SJCRH30 (cell line): Measurements from ENCODE around the gene TMEM81. TPM values are rescaled to one million over a fixed set of nuclear protein-coding genes. Genes with fewer than 3 reads are reported as not detected.

Source experiments
- DNase-seq, 2 experiments: peaks; one replicate each; pipeline ENCODE4 v3.0.0-alpha.2; 2015 to 2020
- H3K27ac ChIP-seq: fragments of 250-450 bp; sonication (Bioruptor Pico); 2 replicates; pipeline ENCODE4 v1.5.1; 2020; ENCODE audit warnings: mild to moderate bottlenecking, moderate library complexity
- H3K27me3 ChIP-seq: fragments of 250-450 bp; sonication (Bioruptor Pico); 2 replicates; pipeline ENCODE4 v1.5.1; 2020; ENCODE audit warnings: mild to moderate bottlenecking, moderate library complexity
- H3K36me3 ChIP-seq: fragments of 250-450 bp; sonication (Bioruptor Pico); 2 replicates; pipeline ENCODE4 v1.5.1; 2020; ENCODE audit warnings: mild to moderate bottlenecking, moderate library complexity
- H3K4me1 ChIP-seq: fragments of 250-450 bp; sonication (Bioruptor Pico); 2 replicates; pipeline ENCODE4 v1.5.1; 2020; ENCODE audit warnings: mild to moderate bottlenecking, moderate library complexity
- H3K4me3 ChIP-seq: fragments of 250-450 bp; sonication (Bioruptor Pico); 2 replicates; pipeline ENCODE4 v1.5.1; 2020; ENCODE audit warnings: mild to moderate bottlenecking, moderate library complexity
- H3K9me3 ChIP-seq: fragments of 250-450 bp; sonication (Bioruptor Pico); replicated peaks from 2 replicates; pipeline ENCODE4 v1.5.1; 2020; ENCODE audit warnings: mild to moderate bottlenecking, moderate library complexity
- total RNA-seq: library from RNA; depleted of rRNA; stranded (reverse); fragments of >200 nt; shearing (Covaris generic); gene quantifications from 2 replicates; pipeline ENCODE4 v1.2.3, GENCODE V29; 2014

TMEM81 gene
- total RNA-seq, 1 experiment from 2014 or later: 3.9 TPM

- Histone ChIP-seq H3K36me3 (no peaks in the 10 kb centered on the region), H3K4me1 (peaks cover 8% of the 10 kb centered on the region), H3K4me3 (no peak overlapping the region), H3K27me3 (peaks cover 22% of the 10 kb centered on the region), H3K9me3 (no peaks in the 10 kb centered on the region), H3K27ac (no peak overlapping the region)
- no peak for DNase-seq
Measured at GRCh38 chr1:205058853-205059252, 25.4 kb downstream of the TMEM81 start.

DNA sequence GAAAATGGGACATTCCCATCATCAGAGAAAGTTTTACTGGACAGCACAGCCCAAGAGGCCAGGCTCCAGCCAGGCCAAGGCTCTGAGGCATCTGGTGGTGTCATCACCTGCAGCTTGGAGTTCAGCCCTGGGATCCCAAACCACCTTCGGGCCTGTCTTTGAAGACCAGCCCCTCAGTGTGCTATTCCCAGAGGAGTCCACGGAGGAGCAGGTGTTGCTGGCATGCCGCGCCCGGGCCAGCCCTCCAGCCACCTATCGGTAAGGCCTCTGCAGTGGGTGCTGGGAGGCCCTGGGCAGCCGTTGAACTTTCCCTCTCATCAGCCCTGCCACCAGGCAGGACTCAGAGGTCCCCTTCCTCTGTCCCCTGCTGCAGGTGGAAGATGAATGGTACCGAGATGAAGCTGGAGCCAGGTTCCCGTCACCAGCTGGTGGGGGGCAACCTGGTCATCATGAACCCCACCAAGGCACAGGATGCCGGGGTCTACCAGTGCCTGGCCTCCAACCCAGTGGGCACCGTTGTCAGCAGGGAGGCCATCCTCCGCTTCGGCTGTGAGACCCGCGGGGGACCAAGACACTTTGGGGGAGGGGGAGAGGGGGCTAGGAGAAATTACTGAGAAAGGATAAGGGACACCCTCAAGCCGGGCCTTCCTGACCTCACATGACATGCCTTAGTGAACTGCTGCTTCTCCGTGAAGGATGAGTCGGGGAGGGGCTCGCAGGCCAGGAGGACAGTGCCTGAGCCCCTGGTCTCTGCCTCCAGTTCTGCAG, 26.3 kb downstream of the TMEM81 start:
- no peak for DNase-seq
- no peak overlapping the region for H3K27ac ChIP-seq

GRCh38 chr1:205056956-205057568, 27.2 kb downstream of the TMEM81 start:
- H3K36me3 ChIP-seq: no peaks in the 10 kb centered on the region
- H3K27me3 ChIP-seq: peaks cover 33% of the 10 kb centered on the region
- H3K9me3 ChIP-seq: no peaks in the 10 kb centered on the region
- no peak overlapping the region for H3K27ac ChIP-seq
- DNase-seq: no peak
- no peak overlapping the region for H3K4me3 ChIP-seq
- H3K4me1 ChIP-seq: peaks cover 8% of the 10 kb centered on the region

More for the DNA sequence above, 26.3 kb downstream of the TMEM81 start:
- Histone ChIP-seq H3K9me3 (no peaks in the 10 kb centered on the region), H3K4me1 (peaks cover 8% of the 10 kb centered on the region), H3K27me3 (peaks cover 29% of the 10 kb centered on the region), H3K36me3 (no peaks in the 10 kb centered on the region), H3K4me3 (no peak overlapping the region)

DNA sequence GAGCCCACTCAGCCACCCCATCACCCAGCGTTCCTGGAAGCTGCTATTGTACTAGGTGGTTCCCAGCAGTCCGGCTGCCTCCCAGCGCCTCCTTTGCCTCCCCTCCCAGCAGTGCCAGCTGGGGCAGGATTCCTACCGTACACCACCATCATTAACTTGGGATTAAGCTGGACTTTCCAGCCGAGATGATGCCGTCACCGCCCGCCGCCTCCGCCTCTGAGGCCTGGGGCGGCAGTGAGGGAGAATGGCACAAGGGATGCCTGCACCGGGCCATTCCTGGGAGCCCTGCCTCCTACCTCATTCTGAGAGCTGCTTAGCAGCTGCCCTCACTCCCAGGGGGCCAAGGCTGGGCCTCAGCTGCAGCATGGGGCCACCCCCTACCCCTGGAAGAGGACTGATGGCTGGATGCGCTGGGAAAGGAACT, 28.1 kb downstream of the TMEM81 start:
- H3K27ac ChIP-seq: no peak overlapping the region
- DNase-seq: peak; percentile 84 to 85
- peaks cover 8% of the 10 kb centered on the region for H3K4me1 ChIP-seq
- H3K36me3 ChIP-seq: no peaks in the 10 kb centered on the region
- H3K27me3 ChIP-seq: peaks cover 36% of the 10 kb centered on the region
- H3K9me3 ChIP-seq: no peaks in the 10 kb centered on the region
- H3K4me3 ChIP-seq: no peak overlapping the region

DNA sequence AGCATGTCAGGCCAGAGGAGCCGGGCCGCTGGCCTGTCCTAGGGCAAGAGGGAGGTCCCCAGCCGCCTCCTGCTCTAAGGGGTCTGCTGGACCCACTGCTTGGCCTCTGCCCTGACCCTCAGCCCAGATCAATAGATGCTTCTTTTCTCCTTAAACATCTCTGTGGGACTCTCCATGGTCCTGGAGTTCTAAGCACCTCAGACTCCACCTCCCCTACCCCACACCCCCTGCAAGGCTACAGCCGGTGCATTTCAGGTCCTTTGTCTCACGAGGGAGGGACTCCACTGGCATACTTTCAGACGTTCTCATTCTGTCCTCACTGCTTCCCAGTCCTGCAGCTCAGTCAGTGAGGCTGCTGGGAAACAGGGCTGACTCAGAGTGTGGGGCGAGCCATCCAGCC, 30.2 kb downstream of the TMEM81 start:
- H3K27me3 ChIP-seq: peaks cover 43% of the 10 kb centered on the region

GRCh38 chr1:205053296-205053695, 31.0 kb downstream of the TMEM81 start:
- peaks cover 43% of the 10 kb centered on the region for H3K27me3 ChIP-seq
- H3K9me3 ChIP-seq: no peaks in the 10 kb centered on the region
- no peak for DNase-seq
- H3K27ac ChIP-seq: no peak overlapping the region
- H3K4me3 ChIP-seq: no peak overlapping the region
- peaks cover 8% of the 10 kb centered on the region for H3K4me1 ChIP-seq
- no peaks in the 10 kb centered on the region for H3K36me3 ChIP-seq

More for the DNA sequence above, 30.2 kb downstream of the TMEM81 start:
- Histone ChIP-seq H3K36me3 (no peaks in the 10 kb centered on the region), H3K27ac (no peak overlapping the region), H3K9me3 (no peaks in the 10 kb centered on the region), H3K4me1 (peaks cover 8% of the 10 kb centered on the region), H3K4me3 (no peak overlapping the region)
- DNase-seq: no peak

GRCh38 chr1:205052690-205053089, 31.6 kb downstream of the TMEM81 start:
- H3K36me3 ChIP-seq: no peaks in the 10 kb centered on the region
- no peak overlapping the region for H3K27ac ChIP-seq
- no peak for DNase-seq
- H3K4me3 ChIP-seq: no peak overlapping the region
- peaks cover 43% of the 10 kb centered on the region for H3K27me3 ChIP-seq
- H3K9me3 ChIP-seq: no peaks in the 10 kb centered on the region
- peaks cover 8% of the 10 kb centered on the region for H3K4me1 ChIP-seq

GRCh38 chr1:205049479-205049878, 34.8 kb downstream of the TMEM81 start:
- H3K4me3 ChIP-seq: no peak overlapping the region
- DNase-seq: no peak
- H3K9me3 ChIP-seq: no peaks in the 10 kb centered on the region
- no peaks in the 10 kb centered on the region for H3K36me3 ChIP-seq
- peaks cover 47% of the 10 kb centered on the region for H3K27me3 ChIP-seq
- no peaks in the 10 kb centered on the region; the same call in 1 of the 2 replicates for H3K4me1 ChIP-seq
- no peak overlapping the region for H3K27ac ChIP-seq

GRCh38 chr1:205048382-205048781, 35.9 kb downstream of the TMEM81 start:
- Histone ChIP-seq H3K36me3 (no peaks in the 10 kb centered on the region), H3K27me3 (peaks cover 50% of the 10 kb centered on the region), H3K9me3 (no peaks in the 10 kb centered on the region)

DNA sequence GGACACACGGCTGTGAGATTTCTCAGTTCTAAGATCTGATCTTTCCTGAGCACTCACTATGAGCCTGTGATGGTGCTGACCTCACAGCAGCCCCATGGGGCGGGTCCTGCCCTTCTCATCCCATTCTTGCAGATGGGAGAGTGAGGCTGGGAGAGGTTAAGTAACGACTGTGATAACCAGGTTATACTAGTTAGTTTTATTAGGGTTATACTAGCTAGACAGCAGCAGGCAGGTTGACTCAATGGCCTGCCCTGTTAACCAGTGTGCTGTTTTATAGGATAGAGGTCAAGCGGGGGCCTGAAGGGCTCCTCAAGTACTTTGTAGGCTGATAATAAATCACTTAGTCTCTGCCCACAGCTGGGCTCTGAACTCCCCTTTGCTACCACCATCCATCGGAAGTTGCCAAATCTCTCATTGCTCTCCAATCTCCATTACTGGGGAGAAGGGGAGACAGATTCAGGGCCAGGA, 36.5 kb downstream of the TMEM81 start:
- Histone ChIP-seq H3K27ac (no peak overlapping the region), H3K27me3 (peaks cover 47% of the 10 kb centered on the region), H3K9me3 (no peaks in the 10 kb centered on the region), H3K4me1 (no peaks in the 10 kb centered on the region; the same call in 1 of the 2 replicates), H3K36me3 (no peaks in the 10 kb centered on the region), H3K4me3 (no peak overlapping the region)
- no peak for DNase-seq

More at GRCh38 chr1:205048382-205048781, 35.9 kb downstream of the TMEM81 start:
- H3K4me1 ChIP-seq: no peaks in the 10 kb centered on the region; the same call in 1 of the 2 replicates
- no peak overlapping the region for H3K27ac ChIP-seq
- DNase-seq: no peak
- no peak overlapping the region for H3K4me3 ChIP-seq

GRCh38 chr1:205046870-205047269, 37.4 kb downstream of the TMEM81 start:
- H3K4me3 ChIP-seq: no peak overlapping the region
- no peaks in the 10 kb centered on the region for H3K36me3 ChIP-seq
- H3K9me3 ChIP-seq: no peaks in the 10 kb centered on the region
- H3K27me3 ChIP-seq: peaks cover 50% of the 10 kb centered on the region
- peak; percentile 40 to 51 for DNase-seq
- no peak overlapping the region for H3K27ac ChIP-seq
- peaks cover 8% of the 10 kb centered on the region; the same call in 1 of the 2 replicates for H3K4me1 ChIP-seq

DNA sequence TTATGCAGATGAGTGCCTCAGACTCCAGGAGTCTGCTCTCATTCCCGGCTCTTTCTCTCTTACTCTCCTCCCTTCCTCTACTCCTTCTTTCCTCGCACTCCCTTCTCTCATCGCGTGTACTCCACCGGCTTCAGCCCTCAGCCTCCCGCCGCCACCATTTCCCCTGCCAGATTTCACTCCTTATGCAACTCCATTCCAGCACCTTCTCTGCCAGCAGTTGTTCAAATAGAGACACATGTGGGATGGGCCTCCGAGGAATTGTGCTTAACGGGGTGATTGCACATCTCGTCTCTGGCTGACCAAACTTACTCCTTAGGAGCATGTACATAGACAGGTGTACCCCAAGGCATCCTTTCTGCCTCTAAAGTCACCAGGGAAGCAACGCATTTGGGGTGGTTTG, 39.1 kb downstream of the TMEM81 start:
- H3K36me3 ChIP-seq: no peaks in the 10 kb centered on the region
- H3K9me3 ChIP-seq: no peaks in the 10 kb centered on the region
- H3K4me3 ChIP-seq: no peak overlapping the region
- H3K4me1 ChIP-seq: peaks cover 21% of the 10 kb centered on the region
- H3K27ac ChIP-seq: no peak overlapping the region
- H3K27me3 ChIP-seq: peaks cover 48% of the 10 kb centered on the region
- no peak for DNase-seq

- H3K27ac ChIP-seq: no peak overlapping the region
- no peaks in the 10 kb centered on the region for H3K36me3 ChIP-seq
- H3K4me1 ChIP-seq: peaks cover 21% of the 10 kb centered on the region
- peak in 1 of 2 experiments; percentile 30 for DNase-seq
- H3K9me3 ChIP-seq: no peaks in the 10 kb centered on the region
- H3K4me3 ChIP-seq: no peak overlapping the region
- H3K27me3 ChIP-seq: peaks cover 45% of the 10 kb centered on the region
Measured at GRCh38 chr1:205044741-205045140, 39.5 kb downstream of the TMEM81 start.

- Histone ChIP-seq H3K4me3 (no peak overlapping the region), H3K27ac (no peak overlapping the region), H3K4me1 (peaks cover 21% of the 10 kb centered on the region), H3K27me3 (peaks cover 42% of the 10 kb centered on the region), H3K36me3 (no peaks in the 10 kb centered on the region), H3K9me3 (no peaks in the 10 kb centered on the region)
- DNase-seq: no peak
Measured at GRCh38 chr1:205043866-205044265, 40.4 kb downstream of the TMEM81 start.
